Measurements from ENCODE around the gene RGS13. TPM values are rescaled to one million over a fixed set of nuclear protein-coding genes. Genes with fewer than 3 reads are reported as not detected.
A peak's percentile ranks its signal among the peaks of the same experiment; 100 is the strongest.

Gene RGS13
- total and polyA plus RNA-seq, 2 donors (not counting 3 experiments of a cell fraction or from before 2014, with no cell fraction given) = not detected

- DNase-seq (ENCODE audit: low read depth, low spot score) (no peak), FAIRE-seq (no peak)
- H3K27me3 ChIP-seq (ENCODE audit: control insufficient read depth in 2 of 2, insufficient read depth in 2 of 2, low read length in 2 of 2) = no peaks in the 10 kb centered on the region
- TF ChIP-seq JUN (IDR thresholded peaks at IDR 0.05; ENCODE audit: borderline replicate concordance, insufficient read depth, insufficient read length, low read depth) = no peak
- TF ChIP-seq, protein P1, sequence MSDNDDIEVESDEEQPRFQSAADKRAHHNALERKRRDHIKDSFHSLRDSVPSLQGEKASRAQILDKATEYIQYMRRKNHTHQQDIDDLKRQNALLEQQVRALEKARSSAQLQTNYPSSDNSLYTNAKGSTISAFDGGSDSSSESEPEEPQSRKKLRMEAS (IDR thresholded peaks at IDR 0.05; ENCODE audit: insufficient read depth, insufficient read length) = no peak
- CTCF ChIA-PET = interaction anchor here (1.1 kb wide), 1 partner anchor 127 kb away, joined by 5 read pairs; no protein-coding TSS in a partner anchor
- H3K9me1 ChIP-seq (replicated peaks; ENCODE audit: control insufficient read depth, extremely low read depth, insufficient read depth, low read length) = no peaks in the 10 kb centered on the region
- no peak overlapping the region for H3K27ac ChIP-seq (ENCODE audit: insufficient read depth, low read depth, low read length)
- H3K9ac ChIP-seq (replicated peaks; ENCODE audit: extremely low read depth, insufficient read depth, low read length) = no peak overlapping the region
- H3K79me2 ChIP-seq (ENCODE audit: control insufficient read depth, insufficient read depth, low read length) = no peaks in the 10 kb centered on the region
- no peak overlapping the region for H3K4me2 ChIP-seq (ENCODE audit: insufficient read depth, low read length)
- no peak overlapping the region for H3K4me3 ChIP-seq (replicated peaks in 1 of 3; ENCODE audit: insufficient read depth in 1 of 3, low read depth in 1 of 3, low read length in 3 of 3)
- intact Hi-C loops (cut with micrococcal nuclease) (no loop called here), dilution Hi-C loops (cut with MboI; ENCODE audit: extremely low pct_ligation_motif_present, low sequenced_read_pairs) (no loop called here)
- no peaks in the 10 kb centered on the region for H4K20me1 ChIP-seq (replicated peaks; ENCODE audit: control insufficient read depth, extremely low read depth, insufficient read depth, low read length)
- POLR2A ChIA-PET = no interaction called here
- BruUV-seq (replicated peaks) = no TSS peak
- no peaks in the 10 kb centered on the region for H3K36me3 ChIP-seq (ENCODE audit: control insufficient read depth in 2 of 2, extremely low read depth in 1 of 2, insufficient read depth in 2 of 2, low read length in 2 of 2)
- H3K9me3 ChIP-seq (replicated peaks; ENCODE audit: control insufficient read depth, insufficient read depth, low read length) = no peaks in the 10 kb centered on the region
- no peak overlapping the region for H2AFZ ChIP-seq (ENCODE audit: low read depth, low read length)
- H3K4me1 ChIP-seq (ENCODE audit: control insufficient read depth, extremely low read depth, insufficient read depth, low read length) = peaks cover 3% of the 10 kb centered on the region
Observed at GRCh38 chr1:192601143-192601542, 34.8 kb upstream of the RGS13 start.

- POLR2A ChIA-PET = no interaction called here
- Histone ChIP-seq H3K27me3 (ENCODE audit: control insufficient read depth in 2 of 2, insufficient read depth in 2 of 2, low read length in 2 of 2) (no peaks in the 10 kb centered on the region), H2AFZ (ENCODE audit: low read depth, low read length) (no peak overlapping the region), H3K4me1 (ENCODE audit: control insufficient read depth, extremely low read depth, insufficient read depth, low read length) (peaks cover 3% of the 10 kb centered on the region), H3K4me3 (replicated peaks in 1 of 3; ENCODE audit: insufficient read depth in 1 of 3, low read depth in 1 of 3, low read length in 3 of 3) (no peak overlapping the region), H3K9ac (replicated peaks; ENCODE audit: extremely low read depth, insufficient read depth, low read length) (no peak overlapping the region), H4K20me1 (replicated peaks; ENCODE audit: control insufficient read depth, extremely low read depth, insufficient read depth, low read length) (no peaks in the 10 kb centered on the region), H3K79me2 (ENCODE audit: control insufficient read depth, insufficient read depth, low read length) (no peaks in the 10 kb centered on the region), H3K27ac (ENCODE audit: insufficient read depth, low read depth, low read length) (no peak overlapping the region), H3K9me3 (replicated peaks; ENCODE audit: control insufficient read depth, insufficient read depth, low read length) (no peaks in the 10 kb centered on the region), H3K36me3 (ENCODE audit: control insufficient read depth in 2 of 2, extremely low read depth in 1 of 2, insufficient read depth in 2 of 2, low read length in 2 of 2) (no peaks in the 10 kb centered on the region), H3K4me2 (ENCODE audit: insufficient read depth, low read length) (no peak overlapping the region), H3K9me1 (replicated peaks; ENCODE audit: control insufficient read depth, extremely low read depth, insufficient read depth, low read length) (no peaks in the 10 kb centered on the region)
- CTCF ChIA-PET = no interaction called here
- no TSS peak for BruUV-seq (replicated peaks)
- intact Hi-C loops (cut with micrococcal nuclease) (no loop called here), dilution Hi-C loops (cut with MboI; ENCODE audit: extremely low pct_ligation_motif_present, low sequenced_read_pairs) (no loop called here)
- FAIRE-seq (peak; percentile 61), DNase-seq (ENCODE audit: low read depth, low spot score) (no peak)
- TF ChIP-seq FOS (IDR thresholded peaks at IDR 0.05; ENCODE audit: borderline replicate concordance, insufficient read depth, low read length) (peak; percentile 63), CTCF (IDR thresholded peaks at IDR 0.05; ENCODE audit: extremely low read depth in 1 of 2, insufficient read depth in 1 of 2, low read depth in 1 of 2, low read length in 2 of 2) (no peak), EZH2 (IDR thresholded peaks at IDR 0.05; ENCODE audit: borderline replicate concordance, low read depth, low read length, severe bottlenecking) (no peak), MYC (IDR thresholded peaks at IDR 0.05; ENCODE audit: low read depth, low read length) (no peak)
Observed at GRCh38 chr1:192601567-192601966, 34.4 kb upstream of the RGS13 start.

Measured in endothelial cell of umbilical vein (primary cell).